AG04450 (cell line): ENCODE data around the gene APBA2. TPM values are rescaled to one million over a fixed set of nuclear protein-coding genes. Genes with fewer than 3 reads are reported as not detected.

ENCODE experiments used
- CTCF ChIA-PET: fragments of 300-600, 350-600 bp; formaldehyde crosslinking; extraction: SDS; loops from one replicate; lab custom pipeline; 2022; ENCODE audit warnings: antibody characterized with exemption, inconsistent platforms; lab: Charles Lee
- POLR2A ChIA-PET: fragments of 350-600 bp; formaldehyde crosslinking; extraction: SDS; loops from one replicate; lab custom pipeline; 2021; ENCODE audit warnings: antibody characterized with exemption, inconsistent platforms; lab: Yijun Ruan, JAX
- DNase-seq: peaks from one replicate; pipeline ENCODE4 v3.0.0-alpha.2; 2011; ENCODE audit warnings: low read depth, low spot score
- H3K27ac ChIP-seq: one replicate; pipeline ENCODE4 v1.5.1; 2012; ENCODE audit warnings: low read depth, low read length, control low read depth
- H3K27me3 ChIP-seq: one replicate; pipeline ENCODE4 v1.6.0; 2012; ENCODE audit warnings: low read length; ENCODE audit not compliant: control insufficient read depth, insufficient read depth
- H3K4me3 ChIP-seq: 2 replicates; pipeline ENCODE4 v1.5.1; 2011; ENCODE audit warnings: mild to moderate bottlenecking, low read depth, low read length, control low read depth
- H3K9me3 ChIP-seq: 2 replicates; pipeline ENCODE4 v1.5.1; 2012; ENCODE audit warnings: low read length; ENCODE audit not compliant: control insufficient read depth, insufficient read depth
- CTCF ChIP-seq: IDR thresholded peaks from 2 replicates; pipeline ENCODE4 v1.5.1; 2011; ENCODE audit warnings: low read depth, low read length, control low read depth, inconsistent platforms
- polyA plus RNA-seq: library from polyadenylated mRNA; depleted of rRNA; stranded (reverse); fragments of >200 nt; gene quantifications from 2 replicates; pipeline ENCODE4 v1.2.3, GENCODE V29; 2011

APBA2 gene
- polyA plus RNA-seq, 1 experiment = 18.9 TPM

GRCh38 chr15:29072444-29072843 lies 186.7 kb downstream of the APBA2 start:
- Histone ChIP-seq H3K9me3 (peaks cover 2% of the 10 kb centered on the region; the same call in 1 of the 2 replicates), H3K27me3 (no peaks in the 10 kb centered on the region), H3K27ac (no peak overlapping the region), H3K4me3 (no peak overlapping the region)
- TF ChIP-seq CTCF = no peak
- no peak for DNase-seq
- ChIA-PET POLR2A (no interaction called here), CTCF (no interaction called here)

DNA sequence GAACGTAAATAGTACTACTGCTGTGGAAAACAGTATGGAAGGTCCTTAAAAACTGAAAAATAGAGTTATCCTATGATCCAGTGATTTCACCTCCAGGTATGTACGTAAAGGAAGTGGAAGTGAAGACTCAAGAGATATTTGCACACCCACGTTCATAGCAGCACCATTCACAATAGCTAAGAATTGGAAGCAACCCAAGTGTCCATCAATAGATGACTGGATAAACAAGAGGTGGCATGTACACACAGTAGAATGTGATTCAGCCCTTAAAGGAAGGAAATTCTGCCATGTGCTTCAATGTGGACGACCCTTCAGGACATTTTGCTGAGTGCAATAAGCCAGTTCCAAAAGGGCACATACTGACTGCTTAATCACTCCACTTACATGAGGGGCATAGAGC lies 188.3 kb downstream of the APBA2 start:
- no peak for DNase-seq
- H3K27ac ChIP-seq = no peak overlapping the region
- no peak for TF ChIP-seq CTCF
- CTCF ChIA-PET = no interaction called here
- no peak overlapping the region for H3K4me3 ChIP-seq
- peaks cover 2% of the 10 kb centered on the region; the same call in 1 of the 2 replicates for H3K9me3 ChIP-seq
- H3K27me3 ChIP-seq = no peaks in the 10 kb centered on the region
- POLR2A ChIA-PET = no interaction called here

- Histone ChIP-seq H3K27me3 (no peaks in the 10 kb centered on the region), H3K4me3 (no peak overlapping the region), H3K9me3 (no peaks in the 10 kb centered on the region), H3K27ac (no peak overlapping the region)
- CTCF ChIA-PET = interaction anchor here (4.2 kb wide), 1 partner anchor 24 kb away, joined by 19 read pairs; no protein-coding TSS in a partner anchor
- DNase-seq = no peak
- POLR2A ChIA-PET = interaction anchor here (0.6 kb wide), 1 partner anchor 18 kb away, joined by 3 read pairs; no protein-coding TSS in a partner anchor
- TF ChIP-seq CTCF = no peak
These were observed 192.8 kb downstream of the APBA2 start for GRCh38 chr15:29078541-29078940.

GRCh38 chr15:29079479-29079878 lies 193.7 kb downstream of the APBA2 start:
- Histone ChIP-seq H3K27me3 (no peaks in the 10 kb centered on the region), H3K27ac (no peak overlapping the region), H3K4me3 (no peak overlapping the region), H3K9me3 (no peaks in the 10 kb centered on the region)
- TF ChIP-seq CTCF = no peak
- DNase-seq = no peak
- ChIA-PET POLR2A (interaction anchor here (0.6 kb wide), 1 partner anchor 19 kb away, joined by 3 read pairs; no protein-coding TSS in a partner anchor), CTCF (interaction anchor here (1.3 to 4.2 kb wide), 2 partner anchors 10 to 23 kb away, joined by 6 to 19 read pairs; no protein-coding TSS in a partner anchor)

DNA sequence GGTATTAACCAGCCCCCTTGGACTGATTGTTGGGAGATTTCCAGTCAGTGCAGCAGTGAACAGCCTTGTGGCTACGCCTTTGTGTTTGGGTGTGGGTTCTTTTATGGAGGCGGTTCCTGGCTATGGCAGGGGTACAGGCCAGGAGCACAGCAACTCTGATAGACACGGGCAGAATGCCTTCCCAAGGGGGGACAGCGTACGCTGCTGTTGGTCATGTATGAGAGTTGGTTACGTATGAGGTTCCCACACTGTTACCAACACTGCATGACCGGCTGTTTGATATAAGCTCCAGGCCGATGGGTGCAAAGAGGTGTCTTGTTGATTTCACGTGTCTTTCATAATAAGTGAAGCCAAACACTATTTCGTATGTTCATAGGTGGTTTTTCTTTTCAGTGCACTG lies 196.0 kb downstream of the APBA2 start:
- Histone ChIP-seq H3K4me3 (no peak overlapping the region), H3K9me3 (no peaks in the 10 kb centered on the region), H3K27me3 (no peaks in the 10 kb centered on the region), H3K27ac (no peak overlapping the region)
- POLR2A ChIA-PET = no interaction called here
- no peak for DNase-seq
- TF ChIP-seq CTCF = no peak
- CTCF ChIA-PET = interaction anchor here (2.5 to 4.2 kb wide), 2 partner anchors 9 to 20 kb away, joined by 15 to 19 read pairs; no protein-coding TSS in a partner anchor
